HCT116 (cell line): ENCODE data around the gene INAVA. TPM values are rescaled to one million over a fixed set of nuclear protein-coding genes. Genes with fewer than 3 reads are reported as not detected.
"Not testable (repeated sequence)": the region's sequence is repeated elsewhere in the genome, so short reads cannot be mapped to it uniquely, and the experiment has no call there.

Source experiments
- ATAC-seq: fragments of 200-7000 bp; cut with Tn5 transposase; 2 replicates; pipeline ENCODE4 v1.9.1; 2020; ENCODE audit warnings: mild to moderate bottlenecking, moderate library complexity
- BruUV-seq: library from RNA; stranded (reverse); fragments of 400-500 nt; replicated peaks from 2 replicates; lab custom pipeline; 2021; lab: Mats Ljungman, UMichigan
- CTCF ChIA-PET: fragments of 300-600 bp; sonication (Branson Sonifier 250); formaldehyde crosslinking; loops from one replicate; lab custom pipeline; 2021; ENCODE audit warnings: antibody characterized with exemption; lab: Charles Lee
- POLR2A ChIA-PET: fragments of 300-600, 350-600 bp; sonication (Branson Sonifier 250); formaldehyde crosslinking; loops from one replicate; lab custom pipeline; 2021; ENCODE audit warnings: antibody characterized with exemption; lab: Charles Lee
- RAD21 ChIA-PET, 2 experiments: fragments of 300-600 bp; sonication (Branson Sonifier 250); formaldehyde crosslinking; loops; one replicate each; lab custom pipeline; 2023; ENCODE audit warnings: low total read pairs in 2 of 2; ENCODE audit not compliant: uncharacterized antibody in 2 of 2, unreplicated experiment in 2 of 2, low non-redundant PET in 1 of 2; lab: Charles Lee
- DNase-seq: peaks from one replicate; pipeline ENCODE4 v3.0.0-alpha.2; 2010; ENCODE audit warnings: low read depth, low spot score
- H2AFZ ChIP-seq: fragments of 200-600 bp; shearing (Covaris generic), sonication (generic); 2 replicates; pipeline ENCODE4 v1.6.1; 2017; ENCODE audit warnings: low read depth, mixed run types, mixed read lengths, antibody characterized with exemption, low read length; ENCODE audit not compliant: poor library complexity, severe bottlenecking
- H3K27ac ChIP-seq: 2 replicates; pipeline ENCODE4 v1.5.1; 2012; ENCODE audit warnings: low read depth, low read length
- H3K27me3 ChIP-seq: fragments of 200-600 bp; sonication (generic); 2 replicates; pipeline ENCODE4 v1.6.1; 2016; ENCODE audit warnings: mixed run types, low read length, mixed read lengths; ENCODE audit not compliant: insufficient read depth
- H3K36me3 ChIP-seq, 2 experiments: fragments of 200-500 bp in 1 of 2; fragments of 200-600 bp in 1 of 2; sonication (Bioruptor generic) in 1 of 2; sonication (generic) in 1 of 2; 2 replicates each; pipeline versions ENCODE4 v1.5.1 to v1.6.1; 2014 to 2016; ENCODE audit warnings: low read length in 2 of 2, inconsistent platforms in 1 of 2, mixed read lengths in 1 of 2, mixed run types in 1 of 2; ENCODE audit not compliant: insufficient read depth in 2 of 2, control insufficient read depth in 1 of 2
- H3K4me1 ChIP-seq, 2 experiments: fragments of 200-600 bp in 1 of 2; sonication (generic) in 1 of 2; 2 replicates each; pipeline versions ENCODE4 v1.5.1 to v1.6.1; 2012 to 2017; ENCODE audit warnings: low read length in 2 of 2, inconsistent platforms in 1 of 2, mild to moderate bottlenecking in 1 of 2, mixed read lengths in 1 of 2, mixed run types in 1 of 2, moderate library complexity in 1 of 2; ENCODE audit not compliant: insufficient read depth in 2 of 2, control insufficient read depth in 1 of 2
- H3K4me2 ChIP-seq: fragments of 200-600 bp; sonication (generic); 2 replicates; pipeline ENCODE4 v1.6.1; 2017; ENCODE audit warnings: mixed run types, low read length, mixed read lengths
- H3K4me3 ChIP-seq, 2 experiments: fragments of 200-600 bp in 1 of 2; sonication (generic) in 1 of 2; replicated peaks in 1 of 2; 2 replicates each; pipeline ENCODE4 v1.5.1; 2011 to 2016; ENCODE audit warnings: low read length in 2 of 2, control low read depth in 1 of 2, low read depth in 1 of 2, mild to moderate bottlenecking in 1 of 2, mixed read lengths in 1 of 2, mixed run types in 1 of 2
- H3K79me2 ChIP-seq: fragments of 200-600 bp; sonication (generic); 2 replicates; pipeline ENCODE4 v1.6.1; 2017; ENCODE audit warnings: mild to moderate bottlenecking, mixed run types, low read length, moderate library complexity, mixed read lengths; ENCODE audit not compliant: insufficient read depth
- H3K9ac ChIP-seq: fragments of 200-600 bp; sonication (generic); 2 replicates; pipeline ENCODE4 v1.6.1; 2016; ENCODE audit warnings: low read length, mixed read lengths
- H3K9me2 ChIP-seq: fragments of 200-600 bp; sonication (generic), shearing (Covaris generic); 2 replicates; pipeline ENCODE4 v1.6.1; 2017; ENCODE audit warnings: mixed run types, mild to moderate bottlenecking, moderate library complexity; ENCODE audit not compliant: insufficient read depth
- H3K9me3 ChIP-seq, 2 experiments: fragments of 200-500 bp in 1 of 2; fragments of 200-600 bp in 1 of 2; sonication (Bioruptor generic) in 1 of 2; sonication (generic) in 1 of 2; 2 replicates each; pipeline ENCODE4 v1.6.1; 2014 to 2017; ENCODE audit warnings: low read length in 2 of 2, mixed read lengths in 2 of 2, inconsistent platforms in 1 of 2, low read depth in 1 of 2, mild to moderate bottlenecking in 1 of 2, mixed run types in 1 of 2, moderate library complexity in 1 of 2; ENCODE audit not compliant: control insufficient read depth in 1 of 2, insufficient read depth in 1 of 2
- H4K20me1 ChIP-seq: fragments of 200-600 bp; sonication (generic), shearing (Covaris generic); 2 replicates; pipeline ENCODE4 v1.6.1; 2017; ENCODE audit warnings: mixed run types, mild to moderate bottlenecking, moderate library complexity; ENCODE audit not compliant: insufficient read depth
- CEBPB ChIP-seq: IDR thresholded peaks from 2 replicates; pipeline ENCODE4 v1.6.1; 2012; ENCODE audit warnings: low read depth
- POLR2AphosphoS5 ChIP-seq: IDR thresholded peaks from 2 replicates; pipeline ENCODE4 v1.6.1; 2011; ENCODE audit warnings: mild to moderate bottlenecking, low read depth, low read length, moderate library complexity
- RAD21 ChIP-seq: IDR thresholded peaks from 2 replicates; pipeline ENCODE4 v1.6.1; 2012; ENCODE audit warnings: low read depth, mild to moderate bottlenecking
- SP1 ChIP-seq: IDR thresholded peaks from 2 replicates; pipeline ENCODE4 v1.6.1; 2012; ENCODE audit warnings: low read depth
- TCF7L2 ChIP-seq: IDR thresholded peaks from 2 replicates; pipeline ENCODE4 v1.7.0; 2011; ENCODE audit warnings: borderline replicate concordance, inconsistent platforms; ENCODE audit not compliant: insufficient read depth, insufficient read length; ENCODE audit errors: extremely low read depth
- ZNF274 ChIP-seq: fragments of 200-500 bp; sonication (Bioruptor generic); IDR thresholded peaks from 2 replicates; pipeline ENCODE4 v1.6.1; 2014; ENCODE audit warnings: mild to moderate bottlenecking, low read depth, low read length, inconsistent platforms
- intact Hi-C: fragments of 100-400 bp; cut with micrococcal nuclease; formaldehyde crosslinking; loops from 2 replicates; pipeline ENCODE4 v1.10.0; 2022
- total RNA-seq: library from RNA; stranded (reverse); gene quantifications from one replicate; pipeline ENCODE4 v1.2.1, GENCODE V29; 2021; ENCODE audit not compliant: unreplicated experiment

The INAVA gene
- total RNA-seq, 1 experiment from 2014 or later: 18.8 TPM

- POLR2A ChIA-PET: no interaction called here
- CTCF ChIA-PET: interaction anchor here (0.7 kb wide), 1 partner anchor 12 kb away, joined by 3 read pairs; no protein-coding TSS in a partner anchor
- no TSS peak for BruUV-seq
- Histone ChIP-seq H3K9me2 (no peaks in the 10 kb centered on the region), H3K9me3 (no peaks in the 10 kb centered on the region), H3K27me3 (no peaks in the 10 kb centered on the region), H3K79me2 (no peaks in the 10 kb centered on the region), H3K4me2 (no peak overlapping the region), H3K9ac (no peak overlapping the region), H2AFZ (no peak overlapping the region), H3K36me3 (no peaks in the 10 kb centered on the region), H4K20me1 (no peaks in the 10 kb centered on the region), H3K4me1 (no peaks in the 10 kb centered on the region), H3K4me3 (no peak overlapping the region), H3K27ac (no peak overlapping the region)
- no peak for ATAC-seq
- TF ChIP-seq CEBPB (no peak), POLR2AphosphoS5 (no peak), ZNF274 (no peak), TCF7L2 (no peak), RAD21 (no peak), SP1 (no peak)
- DNase-seq: no peak
- intact Hi-C loops: no loop called here
- RAD21 ChIA-PET: no interaction called here
Observed at GRCh38 chr1:200960948-200961340, 66.2 kb downstream of the INAVA start.

- H3K27me3 ChIP-seq, H3K79me2 ChIP-seq, RAD21 ChIA-PET, intact Hi-C loops, H3K4me1 ChIP-seq, ATAC-seq, H3K9ac ChIP-seq, CTCF ChIA-PET, H4K20me1 ChIP-seq, H3K9me3 ChIP-seq, BruUV-seq, H3K9me2 ChIP-seq, H3K4me3 ChIP-seq, H2AFZ ChIP-seq, H3K4me2 ChIP-seq, DNase-seq, H3K27ac ChIP-seq, POLR2A ChIA-PET, H3K36me3 ChIP-seq: not testable (repeated sequence)
Observed at GRCh38 chr1:200962151-200962550, 67.5 kb downstream of the INAVA start.
